Subcutaneous adipose tissue (tissue), 4 donors: ENCODE results near the gene FSTL4. TPM values are rescaled to one million over a fixed set of nuclear protein-coding genes. Genes with fewer than 3 reads are reported as not detected.

Source experiments
- CTCF ChIP-seq: fragments of 450-650 bp; IDR thresholded peaks from one replicate; pipeline ENCODE4 v1.5.1; 2016; ENCODE audit warnings: low read depth, mild to moderate bottlenecking, control low read depth, antibody characterized with exemption, moderate library complexity
- total RNA-seq, 4 donors: library from RNA; depleted of rRNA; stranded (reverse); fragments of >200 nt; gene quantifications; one replicate each; pipeline ENCODE4 v1.1.0, GENCODE V29; 2016

Gene FSTL4
- total RNA-seq, 4 donors from 2014 or later: not detected

DNA sequence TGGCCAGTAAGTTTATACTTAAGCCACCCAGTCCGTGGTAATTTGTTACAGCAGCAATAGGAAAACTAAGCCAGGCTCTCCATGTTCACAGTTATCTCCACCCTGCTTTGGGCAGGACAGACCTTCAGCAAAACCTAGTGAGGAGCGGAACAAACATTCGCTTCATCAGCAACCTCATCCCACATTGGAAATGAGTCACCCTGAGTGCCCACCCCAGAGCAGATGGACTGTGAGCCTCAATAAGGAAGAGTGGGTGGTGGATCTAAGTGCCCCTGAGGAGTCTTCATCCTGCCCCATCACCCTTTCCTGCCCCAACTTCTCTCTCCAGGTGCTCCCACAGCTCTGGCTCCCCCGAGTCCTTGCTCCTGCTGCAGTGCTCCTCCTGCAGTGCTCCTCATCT, 78.8 kb downstream of the FSTL4 start:
- TF ChIP-seq CTCF: no peak

- no peak for TF ChIP-seq CTCF
Observed at GRCh38 chr5:133531594-133531993, 80.7 kb downstream of the FSTL4 start.

- TF ChIP-seq CTCF: no peak
Observed at GRCh38 chr5:133531178-133531577, 81.2 kb downstream of the FSTL4 start.

DNA sequence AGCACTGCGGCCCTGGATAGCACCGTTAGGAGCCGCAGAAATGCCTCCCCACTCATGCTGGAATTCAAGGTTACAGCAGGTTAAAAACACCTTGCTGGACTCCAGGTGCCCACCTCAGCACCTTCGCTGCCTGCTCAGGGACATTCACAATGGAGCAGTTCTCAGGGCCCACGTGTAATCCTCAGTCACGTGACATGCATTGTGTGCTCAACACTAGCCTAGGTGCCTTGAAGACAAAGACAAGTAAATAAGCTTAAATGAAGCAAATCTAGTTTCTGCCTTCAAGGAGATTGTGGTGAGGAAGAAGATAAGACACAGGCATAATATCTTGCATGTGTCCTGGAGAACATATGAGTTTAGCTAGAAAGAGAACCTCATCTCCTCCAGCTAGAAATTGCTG, 82.1 kb downstream of the FSTL4 start:
- no peak for TF ChIP-seq CTCF

DNA sequence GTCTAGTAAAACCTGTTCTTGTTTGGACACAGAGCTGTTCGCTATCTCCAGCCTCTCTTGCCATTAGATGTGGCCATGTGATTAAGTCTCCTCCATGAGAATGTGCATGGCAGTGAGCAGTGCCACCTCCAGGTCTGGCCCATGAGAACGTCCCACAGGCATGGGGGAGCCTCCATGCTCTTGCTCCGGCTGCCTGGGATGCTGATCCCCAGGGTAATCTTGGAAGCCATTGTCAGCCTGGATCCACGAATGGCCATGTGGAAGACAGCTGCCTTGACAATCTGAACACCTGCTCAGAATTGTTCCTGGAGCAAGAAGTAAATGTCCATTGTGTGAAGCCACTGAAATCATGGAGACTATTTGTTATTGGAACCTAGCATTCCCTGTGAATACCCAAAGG, 83.5 kb downstream of the FSTL4 start:
- no peak for TF ChIP-seq CTCF

- no peak for TF ChIP-seq CTCF
Observed at GRCh38 chr5:133527311-133527710, 85.0 kb downstream of the FSTL4 start.

DNA sequence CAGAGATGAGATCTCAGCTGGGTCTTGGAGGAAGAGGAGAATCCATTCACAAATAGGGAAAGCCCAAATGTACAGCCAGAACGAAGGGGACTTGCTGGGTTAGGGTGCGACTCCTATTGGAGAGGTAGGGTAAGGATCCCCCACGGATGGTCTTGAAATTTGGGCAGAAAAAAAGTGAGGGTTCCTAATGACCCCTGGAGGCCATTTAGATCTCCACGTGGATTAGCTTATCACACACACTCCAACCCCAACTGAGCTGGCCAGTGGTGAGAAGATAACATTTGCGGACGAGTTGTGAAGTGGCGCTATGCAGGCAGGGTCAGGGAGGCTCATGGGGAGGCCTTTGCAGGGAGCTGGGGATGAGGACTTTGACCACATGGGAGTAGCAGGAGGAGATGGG, 86.0 kb downstream of the FSTL4 start:
- no peak for TF ChIP-seq CTCF
